C1 segment of cervical spinal cord (tissue), 14 donors: Measurements from ENCODE around the gene CACNB2.
"Not testable (repeated sequence)": the region's sequence is repeated elsewhere in the genome, so short reads cannot be mapped to it uniquely, and the experiment has no call there.

Experiments used
- DNase-seq, 14 donors: peaks; one replicate each; lab custom pipeline; 2025; lab: John Stamatoyannopoulos, UW

The CACNB2 gene

GRCh38 chr10:18400201-18400905 lies 260.1 kb downstream of the CACNB2 start:
- DNase-seq = peak in 2 of 14 donors; percentile 8 to 85

- peak in 2 of 14 donors; percentile 21 to 81 for DNase-seq
These were observed 260.7 kb downstream of the CACNB2 start for GRCh38 chr10:18400906-18401245.

DNA sequence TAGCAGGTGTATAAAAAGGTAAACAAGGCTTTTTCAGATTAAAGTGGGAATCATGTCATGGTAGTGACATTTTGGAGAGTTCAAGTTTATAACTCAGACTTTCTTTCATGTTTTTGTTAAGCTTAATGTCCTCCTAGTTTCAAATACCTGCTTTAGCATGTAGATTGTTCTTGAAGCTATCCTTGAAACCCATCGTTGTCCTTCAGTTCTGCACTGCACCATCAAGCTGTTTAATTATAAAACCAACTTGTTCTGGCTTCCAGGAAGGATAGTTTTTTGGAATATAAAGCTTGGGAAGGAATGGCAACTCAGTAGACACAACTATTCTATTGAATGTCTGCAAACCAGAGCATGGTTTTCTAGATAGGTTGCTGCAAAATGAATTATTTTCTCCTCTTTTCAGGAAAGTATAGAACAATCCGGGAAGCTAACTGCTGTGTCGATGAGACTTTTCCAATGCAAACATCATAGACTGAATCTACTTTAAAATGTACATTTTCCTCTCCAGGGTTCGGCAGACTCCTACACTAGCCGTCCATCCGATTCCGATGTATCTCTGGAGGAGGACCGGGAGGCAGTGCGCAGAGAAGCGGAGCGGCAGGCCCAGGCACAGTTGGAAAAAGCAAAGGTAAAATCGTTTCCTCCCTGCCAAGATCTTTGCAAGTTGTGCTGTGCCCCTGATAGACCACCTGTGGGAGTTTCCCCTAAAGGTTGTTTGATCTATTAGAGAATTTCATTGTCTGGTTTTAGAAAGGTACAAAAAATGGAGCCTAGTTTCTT lies 261.4 kb downstream of the CACNB2 start:
- DNase-seq = peak in 1 of 14 donors; percentile 70

GRCh38 chr10:18402853-18403252 lies 262.6 kb downstream of the CACNB2 start:
- peak in 1 of 14 donors; percentile 74 for DNase-seq

GRCh38 chr10:18404530-18404929 lies 264.3 kb downstream of the CACNB2 start:
- peak in 1 of 14 donors; percentile 57 for DNase-seq

GRCh38 chr10:18406136-18406535 lies 265.9 kb downstream of the CACNB2 start:
- DNase-seq = no peak

- no peak for DNase-seq
These were observed 269.6 kb downstream of the CACNB2 start for GRCh38 chr10:18409599-18410397.

DNA sequence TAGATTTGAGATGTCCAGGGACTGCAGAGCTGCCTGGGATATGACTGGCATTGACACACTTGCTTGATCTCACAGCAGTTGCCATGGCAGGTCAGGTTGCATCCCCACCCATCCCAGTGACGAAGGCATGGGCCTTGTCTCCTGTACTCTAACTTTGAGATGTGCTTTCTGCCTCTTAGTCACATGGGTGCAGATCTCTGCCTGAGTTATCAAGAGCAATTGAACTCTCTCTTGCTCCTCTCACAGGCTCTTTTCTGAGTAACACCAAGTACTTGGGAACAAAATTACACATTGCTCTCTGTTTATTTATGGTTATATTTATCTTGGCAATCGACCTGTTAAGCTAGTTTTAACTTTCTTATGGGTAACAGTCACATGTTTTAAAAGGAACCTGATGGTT lies 273.8 kb downstream of the CACNB2 start:
- no peak for DNase-seq

GRCh38 chr10:18417950-18418527 lies 277.8 kb downstream of the CACNB2 start:
- no peak for DNase-seq

- DNase-seq = peak in 5 of 14 donors; percentile 6 to 35 (median 9)
These were observed 278.5 kb downstream of the CACNB2 start for GRCh38 chr10:18418541-18419215.

- no peak for DNase-seq
These were observed 279.7 kb downstream of the CACNB2 start for GRCh38 chr10:18419945-18420344.

DNA sequence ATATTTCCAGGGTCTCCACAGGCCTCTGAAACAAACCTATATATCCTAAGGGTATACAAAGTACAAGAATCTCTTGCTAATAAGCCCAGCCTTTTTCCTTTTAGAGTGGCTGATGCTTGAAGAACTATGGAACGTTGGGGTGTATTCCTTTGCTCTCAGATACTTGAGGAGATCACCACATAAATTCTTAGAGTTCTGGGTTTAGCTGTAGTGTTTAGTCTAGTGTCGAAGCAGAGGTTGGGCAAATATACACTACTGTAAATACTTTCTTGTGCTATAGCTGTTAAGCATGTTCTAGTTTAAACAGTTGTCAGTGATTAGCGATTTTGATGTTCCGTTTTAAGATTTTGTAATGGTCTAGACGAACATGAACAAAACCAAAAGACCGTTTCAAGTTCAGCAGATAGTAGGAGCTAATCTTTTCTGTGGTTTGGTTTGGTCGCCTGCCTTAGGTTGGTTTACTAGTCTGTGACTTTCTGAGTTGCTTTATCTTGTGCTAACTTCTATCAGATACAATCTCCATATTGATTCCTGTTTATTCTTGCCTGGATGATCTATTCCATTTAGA lies 281.6 kb downstream of the CACNB2 start:
- DNase-seq = no peak

DNA sequence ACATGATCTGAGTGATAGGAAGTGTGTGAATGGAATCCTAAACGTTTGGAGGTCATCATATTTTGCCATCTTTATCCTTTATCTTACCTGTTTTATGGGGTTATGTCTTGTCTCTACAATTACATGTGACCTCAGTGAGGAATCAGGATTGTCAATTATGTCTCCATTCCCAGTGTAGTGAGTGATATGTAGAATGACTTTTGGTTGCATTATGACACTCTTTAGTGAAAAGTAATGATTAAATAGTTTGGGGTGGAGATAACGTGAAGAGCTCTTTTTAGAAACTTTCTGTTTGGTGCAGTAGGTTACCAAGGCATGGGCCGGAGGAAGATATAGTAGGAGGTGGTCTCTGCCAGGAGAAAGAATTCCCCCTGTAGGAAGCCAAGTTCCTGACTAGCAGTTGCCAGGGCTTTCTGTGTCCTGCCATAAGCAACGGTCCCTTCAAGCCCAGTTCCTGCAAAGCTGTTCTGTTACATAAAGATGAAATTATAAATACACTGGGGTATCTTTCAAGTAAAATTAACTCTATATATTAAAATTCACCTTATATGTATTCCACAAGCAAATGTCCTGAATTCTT lies 282.9 kb downstream of the CACNB2 start:
- DNase-seq = peak in 1 of 14 donors; percentile 10

DNA sequence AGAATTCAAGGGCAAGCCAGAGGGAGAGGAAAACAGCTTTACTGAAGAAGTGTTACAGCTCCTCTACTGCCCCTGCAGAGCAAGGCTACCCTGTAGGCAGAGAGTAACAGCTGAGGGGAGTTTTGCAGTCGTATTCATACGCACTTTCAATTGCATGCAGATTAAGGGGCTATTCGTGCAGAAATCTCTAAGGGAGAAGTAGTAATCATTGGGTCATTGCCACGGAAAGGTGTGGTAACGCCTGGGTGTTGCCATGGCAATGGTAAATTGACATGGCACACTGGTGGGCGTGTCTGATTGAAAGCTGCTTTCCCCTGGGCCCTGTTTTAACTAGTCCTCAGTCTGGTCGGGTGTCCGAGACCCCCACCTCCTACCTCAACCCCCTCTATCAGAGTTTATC lies 284.0 kb downstream of the CACNB2 start:
- no peak for DNase-seq

- no peak for DNase-seq
These were observed 289.1 kb downstream of the CACNB2 start for GRCh38 chr10:18429335-18429734.

DNA sequence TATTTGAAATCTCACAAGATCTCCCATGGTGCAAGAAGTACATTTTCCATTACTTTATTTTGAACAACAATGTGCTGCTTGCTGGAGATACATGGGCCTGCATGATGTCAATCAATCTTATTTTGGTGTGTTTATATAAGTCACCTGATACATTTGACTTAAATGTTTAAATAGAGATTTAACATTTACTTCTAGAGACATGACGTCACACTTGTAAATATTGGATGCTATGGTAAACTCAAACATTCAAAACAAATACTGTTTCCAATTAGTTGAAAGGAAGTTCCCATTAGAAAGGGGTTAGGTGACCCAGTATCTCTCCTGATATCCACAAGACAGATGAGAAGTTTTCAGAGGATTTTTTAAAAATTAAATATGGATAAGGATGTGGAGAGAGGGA lies 296.7 kb downstream of the CACNB2 start:
- DNase-seq = no peak

DNA sequence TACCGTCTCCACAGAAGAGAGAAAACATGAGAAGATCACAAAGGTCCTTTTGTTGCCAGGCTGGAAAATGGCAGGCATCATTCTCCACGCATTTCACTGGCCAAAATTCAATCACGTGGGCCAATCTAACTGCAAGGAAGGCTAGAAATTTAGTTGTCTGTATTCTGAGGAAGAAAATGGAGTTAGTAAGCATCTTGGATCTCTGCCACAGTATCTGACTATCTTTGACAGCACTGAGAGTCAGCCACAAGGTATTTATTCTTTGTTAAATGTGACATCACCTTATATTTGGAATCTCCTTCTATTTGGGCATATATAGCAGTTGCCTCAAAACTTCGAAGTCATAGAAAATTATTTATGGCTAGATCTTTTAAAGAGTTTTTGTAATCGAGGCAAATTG lies 297.3 kb downstream of the CACNB2 start:
- no peak for DNase-seq

DNA sequence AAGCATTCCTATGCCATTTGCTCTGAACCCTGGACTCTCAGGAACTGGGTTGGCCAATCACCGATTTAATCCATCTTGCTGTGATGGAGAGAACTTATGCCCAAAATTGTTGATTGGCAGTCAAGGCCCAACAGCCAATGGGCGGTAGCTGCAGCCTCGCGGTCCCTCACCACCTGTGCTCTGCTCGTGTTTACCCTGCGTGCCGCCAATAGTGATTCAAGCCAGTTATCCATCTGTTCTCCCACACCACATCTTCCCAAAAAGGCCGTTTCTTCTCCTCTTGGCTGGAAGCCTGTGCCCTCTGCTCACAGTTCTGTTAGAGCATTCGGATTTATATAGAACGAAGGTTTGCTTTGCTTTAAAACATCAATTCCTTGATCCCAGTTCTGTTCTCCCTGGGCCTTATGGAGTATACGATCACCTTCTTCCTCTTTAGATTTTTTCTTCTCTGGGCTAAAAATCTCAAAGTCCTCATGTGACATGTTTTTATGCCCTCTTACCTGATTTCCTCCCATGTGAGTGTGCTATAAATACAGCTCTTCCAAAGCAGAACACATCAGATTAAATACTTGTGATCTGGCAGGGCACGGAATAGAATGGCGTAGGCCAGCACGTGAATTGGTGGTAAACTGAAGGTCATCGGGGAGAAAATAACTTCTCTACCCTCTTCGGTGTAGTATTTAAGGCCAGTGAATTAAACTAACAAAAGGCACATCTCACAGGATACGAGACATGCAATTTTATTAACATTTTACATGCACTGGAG lies 298.3 kb downstream of the CACNB2 start:
- DNase-seq = peak in 2 of 14 donors; percentile 7 to 96

DNA sequence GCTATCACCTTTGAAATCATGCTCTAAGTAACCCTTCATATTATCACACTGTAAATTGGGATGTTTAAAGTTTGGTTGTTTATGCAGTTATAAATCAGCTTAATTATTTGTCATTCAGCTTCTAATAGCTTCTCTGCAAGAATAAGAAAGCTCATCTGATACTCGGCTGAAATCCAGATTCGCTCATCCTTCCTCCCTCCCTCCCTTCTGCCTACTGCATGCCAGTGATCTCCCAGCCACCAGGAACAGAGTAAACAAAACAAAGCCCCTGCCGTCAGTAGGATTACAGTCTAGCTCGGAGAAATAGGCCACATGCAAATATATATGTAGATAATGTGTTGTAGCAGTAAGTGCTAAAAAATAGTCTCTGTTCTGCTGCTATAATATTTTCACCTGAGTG lies 299.4 kb downstream of the CACNB2 start:
- DNase-seq = peak in 1 of 14 donors; percentile 66

- DNase-seq = not testable (repeated sequence)
These were observed 305.4 kb downstream of the CACNB2 start for GRCh38 chr10:18445635-18446034.
